Measurements from ENCODE around the gene SLC41A3. TPM values are rescaled to one million over a fixed set of nuclear protein-coding genes. Genes with fewer than 3 reads are reported as not detected.

The SLC41A3 gene
- total RNA-seq, 1 donor from 2014 or later: 62.9 TPM

- Histone ChIP-seq H3K4me3 (peak overlapping the region; percentile 78 to 91), H3K9me3 (no peaks in the 10 kb centered on the region), H3K27ac (peak overlapping the region; percentile 92), H3K4me1 (peaks cover 23% of the 10 kb centered on the region), H3K27me3 (no peaks in the 10 kb centered on the region), H3K36me3 (no peaks in the 10 kb centered on the region)
- intact Hi-C loops (cut with DNase I): no loop called here
- no peak for DNase-seq (ENCODE audit: extremely low spot score in 2 of 2)
- TF ChIP-seq POLR2AphosphoS5 (IDR thresholded peaks at IDR 0.05; ENCODE audit: insufficient read depth in 1 of 2, low read depth in 1 of 2): no peak
- TF ChIP-seq CTCF (IDR thresholded peaks at IDR 0.05): no peak
- no peak for TF ChIP-seq POLR2A (IDR thresholded peaks at IDR 0.05)
These were observed 832 bp downstream of the SLC41A3 start for GRCh38 chr3:126083138-126083445.

- TF ChIP-seq POLR2A (IDR thresholded peaks at IDR 0.05): no peak
- no peak for TF ChIP-seq CTCF (IDR thresholded peaks at IDR 0.05)
- no peak for TF ChIP-seq POLR2AphosphoS5 (IDR thresholded peaks at IDR 0.05; ENCODE audit: insufficient read depth in 1 of 2, low read depth in 1 of 2)
- no peak for DNase-seq (ENCODE audit: extremely low spot score in 2 of 2)
- peak overlapping the region; percentile 78 to 91 for H3K4me3 ChIP-seq
- H3K27ac ChIP-seq: peak overlapping the region; percentile 92
- no peaks in the 10 kb centered on the region for H3K9me3 ChIP-seq
- H3K4me1 ChIP-seq: peaks cover 23% of the 10 kb centered on the region
- intact Hi-C loops (cut with DNase I): no loop called here
- no peaks in the 10 kb centered on the region for H3K27me3 ChIP-seq
- H3K36me3 ChIP-seq: no peaks in the 10 kb centered on the region
These were observed 1.4 kb downstream of the SLC41A3 start for GRCh38 chr3:126082362-126083137.

GRCh38 chr3:126081618-126082361, 2.1 kb downstream of the SLC41A3 start:
- Histone ChIP-seq H3K4me3 (no peak overlapping the region), H3K4me1 (peaks cover 23% of the 10 kb centered on the region), H3K36me3 (no peaks in the 10 kb centered on the region), H3K27ac (no peak overlapping the region), H3K27me3 (no peaks in the 10 kb centered on the region), H3K9me3 (no peaks in the 10 kb centered on the region)
- peak in 1 of 2 donors; percentile 97 for DNase-seq (ENCODE audit: extremely low spot score in 2 of 2)
- TF ChIP-seq POLR2AphosphoS5 (IDR thresholded peaks at IDR 0.05; ENCODE audit: insufficient read depth in 1 of 2, low read depth in 1 of 2) (peak; percentile 16 to 28), POLR2A (IDR thresholded peaks at IDR 0.05) (no peak)
- intact Hi-C loops (cut with DNase I): no loop called here

GRCh38 chr3:126080970-126081369, 3.0 kb downstream of the SLC41A3 start:
- no peaks in the 10 kb centered on the region for H3K27me3 ChIP-seq
- TF ChIP-seq POLR2A (IDR thresholded peaks at IDR 0.05) (no peak), POLR2AphosphoS5 (IDR thresholded peaks at IDR 0.05; ENCODE audit: insufficient read depth in 1 of 2, low read depth in 1 of 2) (no peak), CTCF (IDR thresholded peaks at IDR 0.05) (no peak)
- no peaks in the 10 kb centered on the region for H3K36me3 ChIP-seq
- intact Hi-C loops (cut with DNase I): no loop called here
- no peak for DNase-seq (ENCODE audit: extremely low spot score in 2 of 2)
- peaks cover 23% of the 10 kb centered on the region for H3K4me1 ChIP-seq
- H3K4me3 ChIP-seq: no peak overlapping the region
- no peaks in the 10 kb centered on the region for H3K9me3 ChIP-seq
- no peak overlapping the region for H3K27ac ChIP-seq

- no peak for DNase-seq (ENCODE audit: extremely low spot score in 2 of 2)
- Histone ChIP-seq H3K4me1 (peaks cover 17% of the 10 kb centered on the region), H3K36me3 (no peaks in the 10 kb centered on the region), H3K27ac (no peak overlapping the region), H3K27me3 (no peaks in the 10 kb centered on the region), H3K9me3 (peaks cover under 1% of the 10 kb centered on the region), H3K4me3 (no peak overlapping the region)
- intact Hi-C loops (cut with DNase I): no loop called here
- TF ChIP-seq POLR2A (IDR thresholded peaks at IDR 0.05): no peak
- TF ChIP-seq POLR2AphosphoS5 (IDR thresholded peaks at IDR 0.05; ENCODE audit: insufficient read depth in 1 of 2, low read depth in 1 of 2): no peak
- TF ChIP-seq CTCF (IDR thresholded peaks at IDR 0.05): no peak
These were observed 5.1 kb downstream of the SLC41A3 start for GRCh38 chr3:126078866-126079265.
